Measurements from ENCODE around the gene PMEPA1. TPM values are rescaled to one million over a fixed set of nuclear protein-coding genes. Genes with fewer than 3 reads are reported as not detected.
A peak's percentile ranks its signal among the peaks of the same experiment; 100 is the strongest.

Gene PMEPA1
- total and polyA plus RNA-seq, 2 experiments from 2014 or later: 7.3 to 15.4 TPM

DNA sequence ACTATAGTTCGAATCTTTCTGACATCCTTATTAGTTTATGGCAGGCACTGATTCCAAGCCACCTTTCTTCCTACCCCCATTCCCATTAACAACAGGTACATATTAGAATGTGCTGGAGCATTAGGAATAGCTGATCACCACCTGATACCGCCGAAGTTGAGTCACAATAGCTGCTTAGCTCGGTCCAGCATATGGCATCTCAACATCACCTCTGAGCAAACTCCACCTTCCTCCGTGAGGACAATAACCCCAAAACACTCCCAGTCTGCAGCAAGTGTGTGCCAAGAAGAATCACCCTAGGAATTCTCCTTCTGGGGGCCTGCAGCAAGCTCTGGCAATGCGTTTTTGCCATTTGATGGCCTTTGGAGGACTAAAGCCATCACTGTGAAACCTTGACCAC is 8.7 kb downstream of the PMEPA1 start (continued):
- TF ChIP-seq, protein P1, sequence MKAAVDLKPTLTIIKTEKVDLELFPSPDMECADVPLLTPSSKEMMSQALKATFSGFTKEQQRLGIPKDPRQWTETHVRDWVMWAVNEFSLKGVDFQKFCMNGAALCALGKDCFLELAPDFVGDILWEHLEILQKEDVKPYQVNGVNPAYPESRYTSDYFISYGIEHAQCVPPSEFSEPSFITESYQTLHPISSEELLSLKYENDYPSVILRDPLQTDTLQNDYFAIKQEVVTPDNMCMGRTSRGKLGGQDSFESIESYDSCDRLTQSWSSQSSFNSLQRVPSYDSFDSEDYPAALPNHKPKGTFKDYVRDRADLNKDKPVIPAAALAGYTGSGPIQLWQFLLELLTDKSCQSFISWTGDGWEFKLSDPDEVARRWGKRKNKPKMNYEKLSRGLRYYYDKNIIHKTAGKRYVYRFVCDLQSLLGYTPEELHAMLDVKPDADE (IDR thresholded peaks at IDR 0.05): no peak
- TF ChIP-seq, protein P2, sequence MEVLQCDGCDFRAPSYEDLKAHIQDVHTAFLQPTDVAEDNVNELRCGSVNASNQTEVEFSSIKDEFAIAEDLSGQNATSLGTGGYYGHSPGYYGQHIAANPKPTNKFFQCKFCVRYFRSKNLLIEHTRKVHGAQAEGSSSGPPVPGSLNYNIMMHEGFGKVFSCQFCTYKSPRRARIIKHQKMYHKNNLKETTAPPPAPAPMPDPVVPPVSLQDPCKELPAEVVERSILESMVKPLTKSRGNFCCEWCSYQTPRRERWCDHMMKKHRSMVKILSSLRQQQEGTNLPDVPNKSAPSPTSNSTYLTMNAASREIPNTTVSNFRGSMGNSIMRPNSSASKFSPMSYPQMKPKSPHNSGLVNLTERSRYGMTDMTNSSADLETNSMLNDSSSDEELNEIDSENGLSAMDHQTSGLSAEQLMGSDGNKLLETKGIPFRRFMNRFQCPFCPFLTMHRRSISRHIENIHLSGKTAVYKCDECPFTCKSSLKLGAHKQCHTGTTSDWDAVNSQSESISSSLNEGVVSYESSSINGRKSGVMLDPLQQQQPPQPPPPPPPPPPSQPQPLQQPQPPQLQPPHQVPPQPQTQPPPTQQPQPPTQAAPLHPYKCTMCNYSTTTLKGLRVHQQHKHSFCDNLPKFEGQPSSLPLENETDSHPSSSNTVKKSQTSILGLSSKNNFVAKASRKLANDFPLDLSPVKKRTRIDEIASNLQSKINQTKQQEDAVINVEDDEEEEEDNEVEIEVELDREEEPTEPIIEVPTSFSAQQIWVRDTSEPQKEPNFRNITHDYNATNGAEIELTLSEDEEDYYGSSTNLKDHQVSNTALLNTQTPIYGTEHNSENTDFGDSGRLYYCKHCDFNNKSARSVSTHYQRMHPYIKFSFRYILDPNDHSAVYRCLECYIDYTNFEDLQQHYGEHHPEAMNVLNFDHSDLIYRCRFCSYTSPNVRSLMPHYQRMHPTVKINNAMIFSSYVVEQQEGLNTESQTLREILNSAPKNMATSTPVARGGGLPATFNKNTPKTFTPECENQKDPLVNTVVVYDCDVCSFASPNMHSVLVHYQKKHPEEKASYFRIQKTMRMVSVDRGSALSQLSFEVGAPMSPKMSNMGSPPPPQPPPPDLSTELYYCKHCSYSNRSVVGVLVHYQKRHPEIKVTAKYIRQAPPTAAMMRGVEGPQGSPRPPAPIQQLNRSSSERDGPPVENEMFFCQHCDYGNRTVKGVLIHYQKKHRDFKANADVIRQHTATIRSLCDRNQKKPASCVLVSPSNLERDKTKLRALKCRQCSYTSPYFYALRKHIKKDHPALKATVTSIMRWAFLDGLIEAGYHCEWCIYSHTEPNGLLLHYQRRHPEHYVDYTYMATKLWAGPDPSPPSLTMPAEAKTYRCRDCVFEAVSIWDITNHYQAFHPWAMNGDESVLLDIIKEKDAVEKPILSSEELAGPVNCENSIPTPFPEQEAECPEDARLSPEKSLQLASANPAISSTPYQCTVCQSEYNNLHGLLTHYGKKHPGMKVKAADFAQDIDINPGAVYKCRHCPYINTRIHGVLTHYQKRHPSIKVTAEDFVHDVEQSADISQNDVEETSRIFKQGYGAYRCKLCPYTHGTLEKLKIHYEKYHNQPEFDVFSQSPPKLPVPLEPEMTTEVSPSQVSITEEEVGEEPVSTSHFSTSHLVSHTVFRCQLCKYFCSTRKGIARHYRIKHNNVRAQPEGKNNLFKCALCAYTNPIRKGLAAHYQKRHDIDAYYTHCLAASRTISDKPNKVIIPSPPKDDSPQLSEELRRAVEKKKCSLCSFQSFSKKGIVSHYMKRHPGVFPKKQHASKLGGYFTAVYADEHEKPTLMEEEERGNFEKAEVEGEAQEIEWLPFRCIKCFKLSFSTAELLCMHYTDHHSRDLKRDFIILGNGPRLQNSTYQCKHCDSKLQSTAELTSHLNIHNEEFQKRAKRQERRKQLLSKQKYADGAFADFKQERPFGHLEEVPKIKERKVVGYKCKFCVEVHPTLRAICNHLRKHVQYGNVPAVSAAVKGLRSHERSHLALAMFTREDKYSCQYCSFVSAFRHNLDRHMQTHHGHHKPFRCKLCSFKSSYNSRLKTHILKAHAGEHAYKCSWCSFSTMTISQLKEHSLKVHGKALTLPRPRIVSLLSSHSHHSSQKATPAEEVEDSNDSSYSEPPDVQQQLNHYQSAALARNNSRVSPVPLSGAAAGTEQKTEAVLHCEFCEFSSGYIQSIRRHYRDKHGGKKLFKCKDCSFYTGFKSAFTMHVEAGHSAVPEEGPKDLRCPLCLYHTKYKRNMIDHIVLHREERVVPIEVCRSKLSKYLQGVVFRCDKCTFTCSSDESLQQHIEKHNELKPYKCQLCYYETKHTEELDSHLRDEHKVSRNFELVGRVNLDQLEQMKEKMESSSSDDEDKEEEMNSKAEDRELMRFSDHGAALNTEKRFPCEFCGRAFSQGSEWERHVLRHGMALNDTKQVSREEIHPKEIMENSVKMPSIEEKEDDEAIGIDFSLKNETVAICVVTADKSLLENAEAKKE (CRISPR knock-in tag; IDR thresholded peaks at IDR 0.05): no peak
- TF ChIP-seq STAT1 (IDR thresholded peaks at IDR 0.05; ENCODE audit: unreplicated experiment) (no peak), EZH2 (IDR thresholded peaks at IDR 0.05; ENCODE audit: low read depth, unreplicated experiment) (no peak)

DNA sequence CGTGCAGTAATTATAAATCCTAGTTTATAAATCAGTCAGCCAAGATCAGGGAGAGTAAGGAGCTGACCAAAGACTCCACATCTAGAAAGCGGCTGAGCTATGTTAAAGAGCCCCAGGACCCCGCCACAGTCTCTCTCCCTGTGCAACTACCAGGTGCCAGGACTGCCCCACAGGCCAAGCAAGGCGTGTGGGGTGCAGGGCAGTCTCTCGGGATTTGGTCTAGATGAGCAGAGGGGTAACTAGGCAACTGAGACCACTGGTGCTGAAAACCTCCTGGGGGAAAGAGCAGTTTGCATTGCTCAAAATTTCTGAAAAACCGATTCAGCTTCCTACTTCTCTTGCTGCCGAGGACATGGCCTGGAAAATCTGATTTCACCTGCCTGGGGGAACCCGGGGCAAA is 10.4 kb downstream of the PMEPA1 start:
- Mint-ChIP-seq H3K36me3 (ENCODE audit: low read depth) (no peaks in the 10 kb centered on the region), H3K4me3 (no peak overlapping the region), H3K27ac (no peak overlapping the region), H3K4me1 (peaks cover 65% of the 10 kb centered on the region), H3K27me3 (ENCODE audit: insufficient read depth, low read depth, poor library complexity) (peaks cover 9% of the 10 kb centered on the region), H3K9me3 (no peaks in the 10 kb centered on the region)
- H4K20me1 ChIP-seq (replicated peaks; ENCODE audit: insufficient read depth): peaks cover 78% of the 10 kb centered on the region
- no peaks in the 10 kb centered on the region for H3F3A ChIP-seq (replicated peaks; ENCODE audit: low read depth)
- peak overlapping the region; percentile 26; the same call in 1 of the 2 replicates for H3K27ac ChIP-seq (ENCODE audit: low read depth)
- peak; percentile 22 for ATAC-seq
- no peak overlapping the region for H3K4me3 ChIP-seq
- no peak for DNase-seq (ENCODE audit: low spot score)
- 0 out of 2 replicates have a peak overlapping the region, but pooled peaks have one; percentile 20 for H3K4me2 ChIP-seq
- peaks cover 35% of the 10 kb centered on the region for H3K4me1 ChIP-seq (ENCODE audit: insufficient read depth)
- H3K36me3 ChIP-seq (ENCODE audit: insufficient read depth): no peaks in the 10 kb centered on the region
- H3K27me3 ChIP-seq (ENCODE audit: insufficient read depth): no peaks in the 10 kb centered on the region
- H3K9me2 ChIP-seq (ENCODE audit: insufficient read depth): no peaks in the 10 kb centered on the region
- no peak overlapping the region for H2AFZ ChIP-seq
- peaks cover 100% of the 10 kb centered on the region for H3K79me2 ChIP-seq (replicated peaks; ENCODE audit: insufficient read depth)
- TF ChIP-seq, protein P3, sequence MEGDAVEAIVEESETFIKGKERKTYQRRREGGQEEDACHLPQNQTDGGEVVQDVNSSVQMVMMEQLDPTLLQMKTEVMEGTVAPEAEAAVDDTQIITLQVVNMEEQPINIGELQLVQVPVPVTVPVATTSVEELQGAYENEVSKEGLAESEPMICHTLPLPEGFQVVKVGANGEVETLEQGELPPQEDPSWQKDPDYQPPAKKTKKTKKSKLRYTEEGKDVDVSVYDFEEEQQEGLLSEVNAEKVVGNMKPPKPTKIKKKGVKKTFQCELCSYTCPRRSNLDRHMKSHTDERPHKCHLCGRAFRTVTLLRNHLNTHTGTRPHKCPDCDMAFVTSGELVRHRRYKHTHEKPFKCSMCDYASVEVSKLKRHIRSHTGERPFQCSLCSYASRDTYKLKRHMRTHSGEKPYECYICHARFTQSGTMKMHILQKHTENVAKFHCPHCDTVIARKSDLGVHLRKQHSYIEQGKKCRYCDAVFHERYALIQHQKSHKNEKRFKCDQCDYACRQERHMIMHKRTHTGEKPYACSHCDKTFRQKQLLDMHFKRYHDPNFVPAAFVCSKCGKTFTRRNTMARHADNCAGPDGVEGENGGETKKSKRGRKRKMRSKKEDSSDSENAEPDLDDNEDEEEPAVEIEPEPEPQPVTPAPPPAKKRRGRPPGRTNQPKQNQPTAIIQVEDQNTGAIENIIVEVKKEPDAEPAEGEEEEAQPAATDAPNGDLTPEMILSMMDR (conservative IDR thresholded peaks at IDR 0.05; ENCODE audit: low read depth in 2 of 2): no peak
- TF ChIP-seq POLR2AphosphoS5 (IDR thresholded peaks at IDR 0.05; ENCODE audit: low read depth): no peak
- TF ChIP-seq, protein P4, sequence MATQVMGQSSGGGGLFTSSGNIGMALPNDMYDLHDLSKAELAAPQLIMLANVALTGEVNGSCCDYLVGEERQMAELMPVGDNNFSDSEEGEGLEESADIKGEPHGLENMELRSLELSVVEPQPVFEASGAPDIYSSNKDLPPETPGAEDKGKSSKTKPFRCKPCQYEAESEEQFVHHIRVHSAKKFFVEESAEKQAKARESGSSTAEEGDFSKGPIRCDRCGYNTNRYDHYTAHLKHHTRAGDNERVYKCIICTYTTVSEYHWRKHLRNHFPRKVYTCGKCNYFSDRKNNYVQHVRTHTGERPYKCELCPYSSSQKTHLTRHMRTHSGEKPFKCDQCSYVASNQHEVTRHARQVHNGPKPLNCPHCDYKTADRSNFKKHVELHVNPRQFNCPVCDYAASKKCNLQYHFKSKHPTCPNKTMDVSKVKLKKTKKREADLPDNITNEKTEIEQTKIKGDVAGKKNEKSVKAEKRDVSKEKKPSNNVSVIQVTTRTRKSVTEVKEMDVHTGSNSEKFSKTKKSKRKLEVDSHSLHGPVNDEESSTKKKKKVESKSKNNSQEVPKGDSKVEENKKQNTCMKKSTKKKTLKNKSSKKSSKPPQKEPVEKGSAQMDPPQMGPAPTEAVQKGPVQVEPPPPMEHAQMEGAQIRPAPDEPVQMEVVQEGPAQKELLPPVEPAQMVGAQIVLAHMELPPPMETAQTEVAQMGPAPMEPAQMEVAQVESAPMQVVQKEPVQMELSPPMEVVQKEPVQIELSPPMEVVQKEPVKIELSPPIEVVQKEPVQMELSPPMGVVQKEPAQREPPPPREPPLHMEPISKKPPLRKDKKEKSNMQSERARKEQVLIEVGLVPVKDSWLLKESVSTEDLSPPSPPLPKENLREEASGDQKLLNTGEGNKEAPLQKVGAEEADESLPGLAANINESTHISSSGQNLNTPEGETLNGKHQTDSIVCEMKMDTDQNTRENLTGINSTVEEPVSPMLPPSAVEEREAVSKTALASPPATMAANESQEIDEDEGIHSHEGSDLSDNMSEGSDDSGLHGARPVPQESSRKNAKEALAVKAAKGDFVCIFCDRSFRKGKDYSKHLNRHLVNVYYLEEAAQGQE (IDR thresholded peaks at IDR 0.05; ENCODE audit: unreplicated experiment): no peak

Measured in GM23338 (cell line).